GM21619 (cell line): Measurements from ENCODE around the gene SNX15.

Source experiments
- ATAC-seq: cut with Tn5 transposase; IDR thresholded peaks from one replicate; pipeline ENCODE4 v1.9.1; 2021; ENCODE audit not compliant: unreplicated experiment

SNX15 gene

GRCh38 chr11:65055538-65055937 lies 28.3 kb downstream of the SNX15 start:
- ATAC-seq: no peak

GRCh38 chr11:65056999-65057398 lies 29.8 kb downstream of the SNX15 start:
- ATAC-seq: no peak

GRCh38 chr11:65057526-65057925 lies 30.3 kb downstream of the SNX15 start:
- no peak for ATAC-seq

GRCh38 chr11:65058012-65058411 lies 30.8 kb downstream of the SNX15 start:
- no peak for ATAC-seq

GRCh38 chr11:65058419-65059054 lies 31.3 kb downstream of the SNX15 start, which contains the start of gene NAALADL1:
NAALADL1 (minus strand) TSS chr11:65058553; CDS start chr11:65058521, 32 bp downstream.
- no peak for ATAC-seq

- no peak for ATAC-seq
Measured at GRCh38 chr11:65059523-65059922, 32.3 kb downstream of the SNX15 start.

- ATAC-seq: no peak
Measured at GRCh38 chr11:65059959-65060824, 33.0 kb downstream of the SNX15 start.

GRCh38 chr11:65060913-65061408 lies 33.7 kb downstream of the SNX15 start:
- no peak for ATAC-seq

GRCh38 chr11:65063532-65063931 lies 36.3 kb downstream of the SNX15 start:
- no peak for ATAC-seq

GRCh38 chr11:65064847-65065240 lies 37.6 kb downstream of the SNX15 start:
- no peak for ATAC-seq

- ATAC-seq: no peak
Measured at GRCh38 chr11:65065851-65066250, 38.6 kb downstream of the SNX15 start.

- ATAC-seq: no peak
Measured at GRCh38 chr11:65066315-65066714, 39.1 kb downstream of the SNX15 start.

- no peak for ATAC-seq
Measured at GRCh38 chr11:65066805-65067291, 39.6 kb downstream of the SNX15 start.

- no peak for ATAC-seq
Measured at GRCh38 chr11:65067446-65067845, 40.2 kb downstream of the SNX15 start.

GRCh38 chr11:65069217-65069616 lies 42.0 kb downstream of the SNX15 start:
- no peak for ATAC-seq

GRCh38 chr11:65071907-65072630 lies 44.8 kb downstream of the SNX15 start:
- ATAC-seq: no peak

GRCh38 chr11:65072631-65072966 lies 45.4 kb downstream of the SNX15 start:
- ATAC-seq: no peak

- ATAC-seq: no peak
Measured at GRCh38 chr11:65077451-65077850, 50.2 kb downstream of the SNX15 start.

GRCh38 chr11:65078151-65078550 lies 50.9 kb downstream of the SNX15 start:
- no peak for ATAC-seq

- ATAC-seq: no peak
Measured at GRCh38 chr11:65078786-65079342, 51.6 kb downstream of the SNX15 start.
